Measurements from ENCODE around the gene COPE. TPM values are rescaled to one million over a fixed set of nuclear protein-coding genes. Genes with fewer than 3 reads are reported as not detected.

COPE gene
- total and polyA plus RNA-seq, 2 donors (not counting 1 experiment from before 2014, with no cell fraction given) = 154 to 279 TPM

GRCh38 chr19:18869781-18870530, 49.2 kb downstream of the COPE start:
- Histone ChIP-seq H3K4me2 (replicated peaks; ENCODE audit: low read depth, low read length, poor library complexity, severe bottlenecking) (peak overlapping the region; percentile 51), H3K36me3 (replicated peaks in 1 of 2; ENCODE audit: control extremely low read depth in 1 of 2, control insufficient read depth in 1 of 2, extremely low read depth in 1 of 2, insufficient read depth in 2 of 2, low read length in 1 of 2) (peaks cover 0 to 29% of the 10 kb centered on the region in 2 experiments), H3K79me2 (ENCODE audit: control insufficient read depth, insufficient read depth, low read length) (peaks cover 3% of the 10 kb centered on the region), H3K4me3 (ENCODE audit: control extremely low read depth in 1 of 5, extremely low read depth in 1 of 5, insufficient read depth in 1 of 5, low read depth in 2 of 5, low read length in 4 of 5) (no peak overlapping the region), H4K20me1 (ENCODE audit: control insufficient read depth, insufficient read depth, low read length, poor library complexity, severe bottlenecking) (peaks cover 40% of the 10 kb centered on the region), H2AFZ (ENCODE audit: insufficient read depth, low read depth, low read length, poor library complexity, severe bottlenecking) (no peak overlapping the region), H3K27me3 (replicated peaks in 1 of 4; ENCODE audit: control extremely low read depth in 1 of 4, control insufficient read depth in 3 of 4, insufficient read depth in 4 of 4, low read length in 3 of 4) (peaks cover 0 to 28% (median 6%) of the 10 kb centered on the region in 4 experiments), H3K9ac (ENCODE audit: low read length) (no peak overlapping the region), H3K9me3 (ENCODE audit: control extremely low read depth in 1 of 3, control insufficient read depth in 2 of 3, insufficient read depth in 1 of 3, low read length in 2 of 3) (peaks cover 0 to 3% (median 0%) of the 10 kb centered on the region in 3 donors), H3K4me1 (ENCODE audit: control insufficient read depth in 2 of 2, insufficient read depth in 2 of 2, low read length in 2 of 2) (peaks cover 11 to 12% of the 10 kb centered on the region in 2 donors), H3K27ac (ENCODE audit: low read length in 2 of 2) (no peak overlapping the region)
- intact Hi-C loops (cut with micrococcal nuclease) = no loop called here
- DNase-seq (no peak), ATAC-seq (ENCODE audit: low read depth) (no peak)
- 15% methylated on average over 57 of the region's 62 CpGs for WGBS (ENCODE audit: insufficient coverage)
- TF ChIP-seq EZH2 (IDR thresholded peaks at IDR 0.05; ENCODE audit: borderline replicate concordance, insufficient read depth, low read depth, low read length, poor library complexity, severe bottlenecking) (no peak), CTCF (IDR thresholded peaks at IDR 0.05) (no peak)
- H3K27ac Mint-ChIP-seq = no peak overlapping the region
- H3K4me1 Mint-ChIP-seq = peaks cover 14% of the 10 kb centered on the region
- CTCF ChIA-PET = no interaction called here
- H3K4me3 Mint-ChIP-seq = no peak overlapping the region
- no peaks in the 10 kb centered on the region for H3K9me3 Mint-ChIP-seq (ENCODE audit: insufficient read depth)
- peaks cover 19% of the 10 kb centered on the region for H3K27me3 Mint-ChIP-seq
- POLR2A ChIA-PET = no interaction called here

- Mint-ChIP-seq H3K4me3 (no peak overlapping the region), H3K9me3 (ENCODE audit: insufficient read depth) (no peaks in the 10 kb centered on the region), H3K27ac (no peak overlapping the region), H3K27me3 (peaks cover 19% of the 10 kb centered on the region), H3K4me1 (peaks cover 14% of the 10 kb centered on the region)
- ChIA-PET CTCF (no interaction called here), POLR2A (no interaction called here)
- peaks cover 0 to 28% (median 6%) of the 10 kb centered on the region in 4 experiments for H3K27me3 ChIP-seq (replicated peaks in 1 of 4; ENCODE audit: control extremely low read depth in 1 of 4, control insufficient read depth in 3 of 4, insufficient read depth in 4 of 4, low read length in 3 of 4)
- TF ChIP-seq EZH2 (IDR thresholded peaks at IDR 0.05; ENCODE audit: borderline replicate concordance, insufficient read depth, low read depth, low read length, poor library complexity, severe bottlenecking) (no peak), CTCF (IDR thresholded peaks at IDR 0.05) (no peak)
- 40% methylated on average over 65 of the region's 71 CpGs for WGBS (ENCODE audit: insufficient coverage)
- DNase-seq (no peak), ATAC-seq (ENCODE audit: low read depth) (no peak)
- peaks cover 11 to 12% of the 10 kb centered on the region in 2 donors for H3K4me1 ChIP-seq (ENCODE audit: control insufficient read depth in 2 of 2, insufficient read depth in 2 of 2, low read length in 2 of 2)
- peaks cover 0 to 3% (median 0%) of the 10 kb centered on the region in 3 donors for H3K9me3 ChIP-seq (ENCODE audit: control extremely low read depth in 1 of 3, control insufficient read depth in 2 of 3, insufficient read depth in 1 of 3, low read length in 2 of 3)
- H3K9ac ChIP-seq (ENCODE audit: low read length) = no peak overlapping the region
- H3K79me2 ChIP-seq (ENCODE audit: control insufficient read depth, insufficient read depth, low read length) = peaks cover 3% of the 10 kb centered on the region
- no peak overlapping the region for H2AFZ ChIP-seq (ENCODE audit: insufficient read depth, low read depth, low read length, poor library complexity, severe bottlenecking)
- no peak overlapping the region for H3K4me3 ChIP-seq (ENCODE audit: control extremely low read depth in 1 of 5, extremely low read depth in 1 of 5, insufficient read depth in 1 of 5, low read depth in 2 of 5, low read length in 4 of 5)
- peaks cover 0 to 32% of the 10 kb centered on the region in 2 experiments for H3K36me3 ChIP-seq (replicated peaks in 1 of 2; ENCODE audit: control extremely low read depth in 1 of 2, control insufficient read depth in 1 of 2, extremely low read depth in 1 of 2, insufficient read depth in 2 of 2, low read length in 1 of 2)
- no peak overlapping the region for H3K27ac ChIP-seq (ENCODE audit: low read length in 2 of 2)
- H4K20me1 ChIP-seq (ENCODE audit: control insufficient read depth, insufficient read depth, low read length, poor library complexity, severe bottlenecking) = peaks cover 40% of the 10 kb centered on the region
- intact Hi-C loops (cut with micrococcal nuclease) = no loop called here
- H3K4me2 ChIP-seq (replicated peaks; ENCODE audit: low read depth, low read length, poor library complexity, severe bottlenecking) = no peak overlapping the region
These were observed 50.1 kb downstream of the COPE start for GRCh38 chr19:18869023-18869618.

Measured in B cell (primary cell).